Stimulated activated CD4-positive, alpha-beta T cell treated with anti-CD3 and anti-CD28 coated beads, Interleukin-1b, Interleukin-23, amount 100 ng/mL, for 48 hours (primary cell): Measurements from ENCODE around the gene TLX2.
"Not testable (repeated sequence)": the region's sequence is repeated elsewhere in the genome, so short reads cannot be mapped to it uniquely, and the experiment has no call there.

Source experiments
- DNase-seq: peaks from one replicate; pipeline ENCODE4 v3.0.0-alpha.2; 2020

TLX2 gene

DNA sequence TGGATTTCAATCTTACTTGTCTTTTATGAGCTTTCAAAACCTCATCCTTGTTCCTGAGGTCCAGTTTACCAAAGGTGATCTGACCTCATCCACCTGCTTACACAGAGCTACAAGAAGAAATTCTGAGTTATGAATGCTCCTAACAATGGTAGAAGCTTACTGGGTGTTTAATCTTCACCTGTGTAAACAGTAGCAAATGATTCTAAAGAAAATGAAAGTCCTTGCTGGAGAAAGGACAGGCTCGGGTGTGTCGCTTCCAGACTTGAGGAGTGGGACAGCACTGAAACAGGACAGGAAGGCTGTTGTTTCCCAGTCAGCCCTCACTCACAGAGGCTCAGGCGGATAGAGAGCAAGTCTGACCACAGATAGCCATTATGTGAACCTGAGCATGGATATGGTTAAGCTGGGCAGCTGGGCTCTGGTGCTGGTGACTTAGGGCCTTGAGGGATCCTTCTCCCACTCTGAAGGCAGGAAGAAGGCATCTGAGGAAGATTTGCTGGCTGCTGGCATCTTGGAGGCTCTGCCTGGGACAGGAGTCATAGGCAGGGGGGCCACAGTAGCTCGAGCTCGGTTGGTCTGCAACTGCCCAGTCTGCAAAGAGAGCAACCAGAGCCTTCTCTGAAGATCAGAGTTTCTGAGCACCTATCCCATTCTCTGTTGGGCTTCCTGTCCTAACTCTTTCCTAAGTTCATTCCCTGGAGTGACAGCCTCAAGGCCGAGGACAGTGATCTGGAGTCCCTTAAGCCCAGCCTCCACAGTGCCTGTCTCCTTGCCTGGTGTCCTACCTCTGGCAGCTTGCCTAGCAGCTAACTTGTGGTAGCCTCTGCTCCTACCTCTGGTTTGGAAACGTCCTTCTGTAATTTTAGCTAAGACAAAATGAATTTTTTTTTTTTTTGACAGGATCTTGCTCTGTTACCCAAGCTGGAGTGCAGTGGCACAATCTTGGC, 44.3 kb downstream of the TLX2 start:
- DNase-seq: no peak

DNA sequence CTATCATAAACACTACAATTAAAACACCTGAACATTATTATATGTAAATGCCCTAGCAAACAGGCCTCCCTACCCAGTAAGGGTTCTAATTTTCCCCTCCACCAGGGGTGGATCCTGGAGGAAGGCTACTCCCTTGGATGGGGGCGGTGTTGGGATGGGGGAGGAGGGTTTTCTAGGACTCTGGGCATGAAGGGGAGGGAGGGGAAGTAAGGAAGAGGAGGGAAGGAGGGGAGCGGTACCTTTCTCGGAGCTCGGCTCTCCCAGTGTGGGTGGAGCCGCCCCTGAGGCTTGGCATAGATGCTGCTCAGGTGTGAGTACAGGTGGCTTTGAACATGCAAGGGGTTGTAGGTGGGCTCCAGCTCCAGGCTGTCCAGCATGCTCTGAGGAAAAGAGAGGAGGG, 45.7 kb downstream of the TLX2 start:
- no peak for DNase-seq

DNA sequence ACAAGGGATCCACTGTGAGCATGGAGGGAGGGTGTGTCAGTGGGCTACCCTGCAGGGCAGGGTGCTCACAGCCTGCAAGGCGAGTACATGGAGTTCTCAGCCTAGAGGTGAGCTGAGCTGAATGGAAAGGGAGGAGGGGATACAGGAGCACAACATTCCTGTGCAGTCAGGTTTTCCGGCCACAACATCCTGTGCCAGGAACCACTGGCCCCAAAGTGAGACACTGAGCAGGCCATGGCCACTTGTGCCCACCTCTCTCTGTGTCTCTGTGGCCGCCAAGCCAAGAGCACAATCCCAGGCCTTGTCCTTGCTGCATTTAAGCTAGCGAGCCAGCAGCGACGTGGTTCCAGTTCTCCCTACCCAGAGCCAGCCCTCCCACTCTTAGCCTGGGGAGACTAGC, 46.3 kb downstream of the TLX2 start:
- DNase-seq: no peak

DNA sequence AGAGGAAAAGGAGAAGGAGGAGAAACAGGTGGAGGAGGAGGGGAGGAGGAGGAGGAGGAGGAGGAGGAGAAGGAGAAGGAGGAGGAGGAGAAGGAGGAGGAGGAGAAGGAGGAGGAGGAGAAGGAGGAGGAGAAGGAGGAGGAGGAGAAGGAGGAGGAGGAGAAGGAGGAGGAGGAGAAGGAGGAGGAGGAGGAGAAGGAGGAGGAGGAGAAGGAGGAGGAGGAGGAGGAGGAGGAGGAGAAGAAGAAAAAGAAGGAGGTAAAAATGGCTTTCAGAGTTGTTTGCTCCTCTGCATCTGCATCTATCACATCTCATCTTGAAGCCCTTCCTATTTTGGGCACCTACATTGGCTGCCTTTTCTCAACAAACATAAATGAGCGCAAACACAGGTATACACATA, 46.8 kb downstream of the TLX2 start:
- not testable (repeated sequence) for DNase-seq

DNA sequence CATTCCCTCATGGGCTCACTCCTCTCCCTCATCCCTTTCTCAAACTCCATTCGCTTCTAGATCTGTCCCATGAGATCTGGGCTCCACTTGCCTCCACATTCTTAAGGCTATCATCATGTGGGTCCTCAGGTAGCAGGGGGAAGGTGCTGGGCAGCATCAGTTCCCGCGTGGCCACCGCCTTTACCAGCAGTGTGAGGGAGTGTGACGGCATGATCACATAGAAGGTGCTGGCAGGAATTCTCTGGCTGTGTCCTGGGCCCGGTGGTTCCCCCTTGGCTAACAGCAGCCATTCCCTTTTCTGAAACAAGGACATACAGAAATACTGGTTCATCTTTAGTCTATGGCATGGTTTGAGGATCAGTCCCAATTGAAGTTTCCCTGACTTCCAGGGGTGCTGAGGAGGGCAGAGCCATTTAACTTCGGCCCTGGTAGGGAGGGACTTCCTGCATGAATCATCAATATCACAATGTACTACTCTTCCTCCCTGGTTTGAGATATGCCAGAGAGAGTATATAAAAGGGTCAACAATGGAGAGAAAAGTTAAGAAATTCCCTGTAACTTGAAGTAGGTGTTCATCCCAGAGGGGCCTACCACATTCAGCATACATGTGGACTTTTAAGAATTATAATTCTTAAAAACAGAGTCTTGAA, 48.0 kb downstream of the TLX2 start:
- DNase-seq: no peak

DNA sequence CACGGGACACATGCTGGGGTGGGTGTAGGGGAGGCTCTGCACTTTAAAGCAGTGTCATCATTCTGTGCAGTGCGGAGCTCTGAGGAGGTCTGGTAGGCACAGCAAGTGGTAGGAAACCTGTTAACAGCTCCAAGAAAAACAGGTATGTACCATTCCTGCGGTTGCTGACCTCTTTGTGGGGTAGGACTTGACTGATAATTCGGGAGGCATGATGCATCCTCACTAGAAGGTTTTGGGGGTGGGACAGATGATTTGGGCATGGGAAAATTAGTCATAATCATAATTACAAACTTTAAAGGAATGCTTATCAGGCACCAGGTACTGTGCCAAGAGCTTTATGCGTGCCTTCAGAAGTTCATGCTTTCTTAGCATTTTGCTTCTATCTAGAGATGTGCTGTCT, 50.0 kb downstream of the TLX2 start:
- DNase-seq: no peak

DNA sequence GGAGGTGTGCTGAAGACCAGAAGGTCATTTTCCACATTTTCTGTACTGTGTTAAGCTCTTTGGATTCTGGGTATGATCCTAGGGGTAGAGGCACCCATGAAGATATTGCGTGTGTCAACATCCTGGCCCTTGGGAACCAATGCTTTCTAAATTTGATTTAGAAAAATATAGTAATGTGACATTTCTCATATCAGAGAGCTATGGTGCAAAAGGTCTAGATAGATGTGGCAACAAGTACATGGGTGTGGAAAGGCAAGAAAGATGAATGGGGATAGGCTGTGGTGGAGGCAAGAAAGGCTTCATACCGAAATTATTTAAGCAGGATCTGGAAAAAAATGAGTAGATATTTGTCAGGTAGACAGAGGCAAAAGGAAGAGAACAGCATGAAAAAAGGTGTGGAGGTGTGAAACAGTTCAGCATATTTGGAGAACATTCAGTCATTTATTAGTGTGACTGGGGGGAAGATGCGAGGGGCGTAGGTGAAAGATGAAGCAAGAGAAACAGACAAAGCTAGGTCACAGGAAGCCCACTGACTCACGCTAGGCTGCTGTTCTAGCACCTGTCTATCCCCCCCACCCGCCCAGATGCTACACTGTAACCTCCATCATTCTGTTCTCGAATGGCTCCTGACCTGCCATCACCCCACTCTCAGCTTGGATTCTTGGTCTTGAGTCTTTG, 52.0 kb downstream of the TLX2 start:
- DNase-seq: no peak

DNA sequence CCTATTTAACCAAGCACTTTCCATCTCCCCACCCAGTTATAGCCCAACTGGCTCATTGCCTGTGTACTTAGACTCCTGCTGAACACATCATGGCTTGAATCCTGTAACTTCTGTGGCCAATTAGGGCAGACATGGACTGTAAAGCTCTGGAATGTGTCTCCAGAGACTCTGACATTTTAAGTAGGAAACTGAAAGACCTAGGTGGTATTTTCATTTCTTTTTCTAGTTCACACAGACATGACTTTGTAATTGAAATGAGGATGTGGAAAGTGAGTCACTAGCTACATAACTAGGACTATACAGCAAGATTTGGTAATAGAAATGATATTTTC, 52.5 kb downstream of the TLX2 start:
- DNase-seq: no peak
